ENCODE results near the gene SAPCD2.
"Not testable (repeated sequence)": the region's sequence is repeated elsewhere in the genome, so short reads cannot be mapped to it uniquely, and the experiment has no call there.

SAPCD2 gene

GRCh38 chr9:137070201-137070905 lies at the start of gene SAPCD2:
SAPCD2 (minus strand) TSS chr9:137070557; CDS start chr9:137070460, 97 bp downstream.
- DNase-seq (ENCODE audit: low read depth) = peak; percentile 55

- DNase-seq (ENCODE audit: low read depth) = not testable (repeated sequence)
Measured at GRCh38 chr9:137118092-137118603, 47.8 kb upstream of the SAPCD2 start.

GRCh38 chr9:137117269-137117731 lies 46.9 kb upstream of the SAPCD2 start:
- no peak for DNase-seq (ENCODE audit: low read depth)

GRCh38 chr9:137116728-137117127 lies 46.4 kb upstream of the SAPCD2 start:
- DNase-seq (ENCODE audit: low read depth) = no peak

- DNase-seq (ENCODE audit: low read depth) = no peak
Measured at GRCh38 chr9:137116027-137116507, 45.7 kb upstream of the SAPCD2 start.

GRCh38 chr9:137115394-137116026 lies 45.2 kb upstream of the SAPCD2 start:
- no peak for DNase-seq (ENCODE audit: low read depth)

GRCh38 chr9:137114613-137115393 lies 44.4 kb upstream of the SAPCD2 start, which contains the start of gene DPP7:
DPP7 (minus strand) TSS chr9:137114733; CDS start chr9:137114713, 20 bp downstream.
- DNase-seq (ENCODE audit: low read depth) = peak; percentile 53

- no peak for DNase-seq (ENCODE audit: low read depth)
Measured at GRCh38 chr9:137114220-137114612, 43.9 kb upstream of the SAPCD2 start.

- no peak for DNase-seq (ENCODE audit: low read depth)
Measured at GRCh38 chr9:137113385-137114159, 43.2 kb upstream of the SAPCD2 start.

GRCh38 chr9:137112564-137113384 lies 42.4 kb upstream of the SAPCD2 start:
- no peak for DNase-seq (ENCODE audit: low read depth)

- no peak for DNase-seq (ENCODE audit: low read depth)
Measured at GRCh38 chr9:137111788-137112563, 41.6 kb upstream of the SAPCD2 start.

- no peak for DNase-seq (ENCODE audit: low read depth)
Measured at GRCh38 chr9:137110911-137111787, 40.8 kb upstream of the SAPCD2 start.

- no peak for DNase-seq (ENCODE audit: low read depth)
Measured at GRCh38 chr9:137110147-137110910, 40.0 kb upstream of the SAPCD2 start.

- DNase-seq (ENCODE audit: low read depth) = no peak
Measured at GRCh38 chr9:137109250-137110146, 39.1 kb upstream of the SAPCD2 start.

- DNase-seq (ENCODE audit: low read depth) = no peak
Measured at GRCh38 chr9:137108608-137109249, 38.4 kb upstream of the SAPCD2 start.

GRCh38 chr9:137107982-137108381 lies 37.6 kb upstream of the SAPCD2 start:
- no peak for DNase-seq (ENCODE audit: low read depth)

All from stimulated activated CD8-positive, alpha-beta memory T cell treated with anti-CD3 and anti-CD28 coated beads, Interleukin-15, amount 100 ng/mL, for 1 hour (primary cell).